ENCODE results near the gene UBXN1. TPM values are rescaled to one million over a fixed set of nuclear protein-coding genes. Genes with fewer than 3 reads are reported as not detected.

UBXN1 gene
- polyA plus RNA-seq, 6 donors from 2014 or later = 150 to 226 (median 216) TPM

GRCh38 chr11:62716206-62716605 is 37.3 kb upstream of the UBXN1 start:
- Mint-ChIP-seq H3K4me1 (peaks cover 4 to 12% (median 9%) of the 10 kb centered on the region in 3 donors), H3K4me3 (no peak overlapping the region), H3K27me3 (no peaks in the 10 kb centered on the region), H3K36me3 (peaks cover 18 to 19% of the 10 kb centered on the region in 2 donors), H3K27ac (peak overlapping the region in 1 of 6 donors; percentile 15), H3K9me3 (no peaks in the 10 kb centered on the region)
- DNase-seq (no peak), ATAC-seq (ENCODE audit: low read depth in 2 of 2) (no peak)

GRCh38 chr11:62715150-62716130 is 36.6 kb upstream of the UBXN1 start:
- Mint-ChIP-seq H3K27ac (peak overlapping the region in 3 of 6 donors; percentile 21 to 55 (median 47)), H3K27me3 (no peaks in the 10 kb centered on the region), H3K36me3 (peaks cover 18 to 19% of the 10 kb centered on the region in 2 donors), H3K4me1 (peaks cover 4 to 12% (median 12%) of the 10 kb centered on the region in 3 donors), H3K4me3 (no peak overlapping the region), H3K9me3 (no peaks in the 10 kb centered on the region)
- ATAC-seq (ENCODE audit: low read depth in 2 of 2) (no peak), DNase-seq (no peak)

GRCh38 chr11:62713343-62713742 is 34.5 kb upstream of the UBXN1 start:
- no peak for ATAC-seq (ENCODE audit: low read depth in 2 of 2)
- H3K36me3 Mint-ChIP-seq = peaks cover 9 to 11% of the 10 kb centered on the region in 2 donors

GRCh38 chr11:62712861-62713260 is 34.0 kb upstream of the UBXN1 start:
- H3K36me3 Mint-ChIP-seq = peaks cover 6 to 9% of the 10 kb centered on the region in 2 donors
- no peak for DNase-seq
- H3K4me1 Mint-ChIP-seq = peaks cover 17 to 36% (median 28%) of the 10 kb centered on the region in 3 donors
- H3K4me3 Mint-ChIP-seq = peak overlapping the region in 1 of 8 donors; percentile 46
- ATAC-seq (ENCODE audit: low read depth in 2 of 2) = no peak
- no peaks in the 10 kb centered on the region for H3K27me3 Mint-ChIP-seq
- H3K9me3 Mint-ChIP-seq = no peaks in the 10 kb centered on the region
- H3K27ac Mint-ChIP-seq = peak overlapping the region in 4 of 6 donors; percentile 27 to 73 (median 43)

More at GRCh38 chr11:62713343-62713742, 34.5 kb upstream of the UBXN1 start:
- H3K4me1 Mint-ChIP-seq = peaks cover 16 to 31% (median 24%) of the 10 kb centered on the region in 3 donors
- peak overlapping the region in 1 of 8 donors; percentile 46 for H3K4me3 Mint-ChIP-seq
- no peaks in the 10 kb centered on the region for H3K9me3 Mint-ChIP-seq
- no peak for DNase-seq
- H3K27me3 Mint-ChIP-seq = no peaks in the 10 kb centered on the region
- peak overlapping the region in 4 of 6 donors; percentile 27 to 68 (median 54) for H3K27ac Mint-ChIP-seq

GRCh38 chr11:62712276-62712812 is 33.5 kb upstream of the UBXN1 start:
- Mint-ChIP-seq H3K4me3 (peak overlapping the region in 3 of 8 donors; percentile 35 to 54 (median 46)), H3K27me3 (no peaks in the 10 kb centered on the region), H3K9me3 (no peaks in the 10 kb centered on the region), H3K4me1 (peaks cover 21 to 41% (median 34%) of the 10 kb centered on the region in 3 donors), H3K27ac (peak overlapping the region in 4 of 6 donors; percentile 32 to 73 (median 50)), H3K36me3 (peaks cover 5 to 9% of the 10 kb centered on the region in 2 donors)
- DNase-seq (no peak), ATAC-seq (ENCODE audit: low read depth in 2 of 2) (no peak)

GRCh38 chr11:62710001-62710345 is 31.1 kb upstream of the UBXN1 start:
- DNase-seq (no peak), ATAC-seq (ENCODE audit: low read depth in 2 of 2) (no peak)
- Mint-ChIP-seq H3K4me3 (peak overlapping the region; percentile 95 to 100 (median 98)), H3K9me3 (no peaks in the 10 kb centered on the region), H3K27ac (peak overlapping the region; percentile 98 to 100 (median 99)), H3K36me3 (peaks cover 0 to under 1% of the 10 kb centered on the region in 2 donors), H3K27me3 (no peaks in the 10 kb centered on the region), H3K4me1 (peaks cover 37 to 61% (median 53%) of the 10 kb centered on the region in 3 donors)

GRCh38 chr11:62709247-62710000 is 30.6 kb upstream of the UBXN1 start:
- no peaks in the 10 kb centered on the region for H3K36me3 Mint-ChIP-seq
- peaks cover 37 to 61% (median 54%) of the 10 kb centered on the region in 3 donors for H3K4me1 Mint-ChIP-seq
- H3K4me3 Mint-ChIP-seq = peak overlapping the region; percentile 95 to 100 (median 98)
- DNase-seq (peak; percentile 97), ATAC-seq (ENCODE audit: low read depth in 2 of 2) (peak; percentile 75 to 78)
- no peaks in the 10 kb centered on the region for H3K9me3 Mint-ChIP-seq
- no peaks in the 10 kb centered on the region for H3K27me3 Mint-ChIP-seq
- H3K27ac Mint-ChIP-seq = peak overlapping the region; percentile 98 to 100 (median 99)

- Mint-ChIP-seq H3K4me3 (peak overlapping the region; percentile 95 to 100 (median 98)), H3K9me3 (no peaks in the 10 kb centered on the region), H3K27me3 (no peaks in the 10 kb centered on the region), H3K4me1 (peaks cover 37 to 61% (median 54%) of the 10 kb centered on the region in 3 donors), H3K36me3 (no peaks in the 10 kb centered on the region), H3K27ac (peak overlapping the region; percentile 98 to 100 (median 99))
- DNase-seq = no peak
- ATAC-seq (ENCODE audit: low read depth in 2 of 2) = no peak
These were observed 29.9 kb upstream of the UBXN1 start for GRCh38 chr11:62708793-62709192.

GRCh38 chr11:62708392-62708791 is 29.5 kb upstream of the UBXN1 start:
- Mint-ChIP-seq H3K27me3 (no peaks in the 10 kb centered on the region), H3K4me3 (peak overlapping the region; percentile 95 to 100 (median 98)), H3K36me3 (no peaks in the 10 kb centered on the region), H3K27ac (peak overlapping the region in 5 of 6 donors; percentile 98 to 100 (median 99)), H3K4me1 (peaks cover 37 to 58% (median 54%) of the 10 kb centered on the region in 3 donors), H3K9me3 (no peaks in the 10 kb centered on the region)
- DNase-seq (no peak), ATAC-seq (ENCODE audit: low read depth in 2 of 2) (no peak)

- no peaks in the 10 kb centered on the region for H3K27me3 Mint-ChIP-seq
- no peaks in the 10 kb centered on the region for H3K36me3 Mint-ChIP-seq
- H3K9me3 Mint-ChIP-seq = no peaks in the 10 kb centered on the region
These were observed 28.5 kb upstream of the UBXN1 start, which contains the start of the genes BSCL2 and GNG3 for GRCh38 chr11:62707277-62707861. TSS of gene BSCL2 (minus strand) at chr11:62707424. CDS start at chr11:62707195, 229 bp downstream. TSS of gene GNG3 (plus strand) at chr11:62707676. CDS start at chr11:62708296, 620 bp downstream.

GRCh38 chr11:62706850-62707247 is 28.0 kb upstream of the UBXN1 start:
- no peak for ATAC-seq (ENCODE audit: low read depth in 2 of 2)
- no peaks in the 10 kb centered on the region for H3K27me3 Mint-ChIP-seq
- peak overlapping the region; percentile 33 to 98 (median 86) for H3K27ac Mint-ChIP-seq
- H3K4me1 Mint-ChIP-seq = peaks cover 41 to 53% (median 49%) of the 10 kb centered on the region in 3 donors
- H3K36me3 Mint-ChIP-seq = no peaks in the 10 kb centered on the region
- H3K4me3 Mint-ChIP-seq = peak overlapping the region; percentile 87 to 100 (median 98)
- H3K9me3 Mint-ChIP-seq = no peaks in the 10 kb centered on the region
- DNase-seq = no peak

More at GRCh38 chr11:62707277-62707861, 28.5 kb upstream of the UBXN1 start, which contains the start of the genes BSCL2 and GNG3:
- H3K4me1 Mint-ChIP-seq = peaks cover 39 to 56% (median 53%) of the 10 kb centered on the region in 3 donors
- ATAC-seq (ENCODE audit: low read depth in 2 of 2) (no peak), DNase-seq (no peak)
- peak within 1 kb of the TSS; percentile 95 to 100 (median 98) for H3K4me3 Mint-ChIP-seq
- H3K27ac Mint-ChIP-seq = peak within 1 kb of the TSS; percentile 79 to 100 (median 98)
